Smooth muscle cell (in vitro differentiated cells): Measurements from ENCODE around the gene NEDD9. TPM values are rescaled to one million over a fixed set of nuclear protein-coding genes. Genes with fewer than 3 reads are reported as not detected.

Experiments used
- DNase-seq: peaks from one replicate; lab custom pipeline; 2025; ENCODE audit not compliant: unreplicated experiment; lab: John Stamatoyannopoulos, UW
- H2AFZ ChIP-seq: fragments of 200-600 bp; sonication (generic); 2 replicates; pipeline ENCODE4 v1.6.0; 2016; ENCODE audit warnings: antibody characterized with exemption, low read depth, mild to moderate bottlenecking
- H3F3A ChIP-seq: fragments of 200-600 bp; sonication (generic); 2 replicates; pipeline ENCODE4 v1.6.0; 2017; ENCODE audit warnings: antibody characterized with exemption, low read depth
- H3K27ac ChIP-seq: fragments of 200-600 bp; sonication (generic); 2 replicates; pipeline ENCODE4 v1.5.1; 2016; ENCODE audit warnings: low read depth, mild to moderate bottlenecking
- H3K27me3 ChIP-seq: fragments of 200-600 bp; sonication (generic); 2 replicates; pipeline ENCODE4 v1.6.1; 2016; ENCODE audit warnings: low read depth, mild to moderate bottlenecking
- H3K36me3 ChIP-seq: fragments of 200-600 bp; sonication (generic); 2 replicates; pipeline ENCODE4 v1.5.1; 2016; ENCODE audit warnings: low read depth
- H3K4me1 ChIP-seq: fragments of 200-600 bp; sonication (generic); 2 replicates; pipeline ENCODE4 v1.5.1; 2016; ENCODE audit warnings: low read depth
- H3K4me2 ChIP-seq: fragments of 200-600 bp; sonication (generic); 2 replicates; pipeline ENCODE4 v1.6.0; 2016; ENCODE audit warnings: mild to moderate bottlenecking
- H3K4me3 ChIP-seq: fragments of 200-600 bp; sonication (generic); 2 replicates; pipeline ENCODE4 v1.5.1; 2016; ENCODE audit warnings: mild to moderate bottlenecking
- H3K79me2 ChIP-seq: fragments of 200-600 bp; sonication (generic); 2 replicates; pipeline ENCODE4 v1.6.0; 2016; ENCODE audit warnings: low read depth, mild to moderate bottlenecking
- H3K9ac ChIP-seq: fragments of 200-600 bp; sonication (generic); 2 replicates; pipeline ENCODE4 v1.6.0; 2016; ENCODE audit warnings: low read depth
- H3K9me3 ChIP-seq: fragments of 200-600 bp; sonication (generic); replicated peaks from 2 replicates; pipeline ENCODE4 v1.5.1; 2016; ENCODE audit warnings: low read depth
- H4K20me1 ChIP-seq: fragments of 200-600 bp; sonication (generic); 2 replicates; pipeline ENCODE4 v1.6.0; 2016; ENCODE audit warnings: low read depth
- CTCF ChIP-seq: fragments of 200-600 bp; sonication (generic); IDR thresholded peaks from 2 replicates; pipeline ENCODE4 v1.5.1; 2017; ENCODE audit warnings: borderline replicate concordance, mild to moderate bottlenecking, antibody characterized with exemption; ENCODE audit not compliant: insufficient read depth, poor library complexity, severe bottlenecking
- WGBS: methylation state at CpG from one replicate; pipeline ENCODE4 v1.1.7; 2016; ENCODE audit warnings: low lambda C conversion rate; 5-methylcytosine and 5-hydroxymethylcytosine counted together
- polyA plus RNA-seq: library from polyadenylated mRNA; unstranded; fragments of >200 nt; fragmentation: Nextera tagmentation; extraction: Ambion mirVana; gene quantifications from 2 replicates; pipeline ENCODE4 v1.2.1, GENCODE V29; 2016
- total RNA-seq: library from RNA; depleted of rRNA; stranded (reverse); fragments of >200 nt; gene quantifications from 2 replicates; pipeline ENCODE4 v1.2.3, GENCODE V29; 2014

Gene NEDD9
- total and polyA plus RNA-seq, 2 experiments from 2014 or later = 85.6 to 127 TPM

- no peaks in the 10 kb centered on the region for H3F3A ChIP-seq
- H3K4me2 ChIP-seq = peak overlapping the region; percentile 56
- WGBS = 13% methylated on average over 5 of the region's 5 CpGs
- TF ChIP-seq CTCF = no peak
- no peaks in the 10 kb centered on the region for H3K27me3 ChIP-seq
- no peaks in the 10 kb centered on the region for H4K20me1 ChIP-seq
- no peak overlapping the region for H3K9ac ChIP-seq
- no peak for DNase-seq
- H3K79me2 ChIP-seq = no peaks in the 10 kb centered on the region
- no peaks in the 10 kb centered on the region for H3K9me3 ChIP-seq
- H3K4me1 ChIP-seq = no peaks in the 10 kb centered on the region
- H3K4me3 ChIP-seq = no peak overlapping the region
- H3K36me3 ChIP-seq = no peaks in the 10 kb centered on the region
- H2AFZ ChIP-seq = peak overlapping the region; percentile 56
- H3K27ac ChIP-seq = peak overlapping the region; percentile 68
These were observed 30.9 kb upstream of the NEDD9 start for GRCh38 chr6:11263291-11263775.

- 81% methylated on average over 4 of the region's 4 CpGs for WGBS
These were observed 29.8 kb upstream of the NEDD9 start for GRCh38 chr6:11262242-11262641.

GRCh38 chr6:11260249-11261038 lies 28.0 kb upstream of the NEDD9 start:
- no peaks in the 10 kb centered on the region for H3F3A ChIP-seq
- H3K4me3 ChIP-seq = no peak overlapping the region
- H3K9me3 ChIP-seq = no peaks in the 10 kb centered on the region
- H3K27me3 ChIP-seq = no peaks in the 10 kb centered on the region
- no peaks in the 10 kb centered on the region for H3K4me1 ChIP-seq
- no peak overlapping the region for H3K4me2 ChIP-seq
- TF ChIP-seq CTCF = no peak
- H3K9ac ChIP-seq = no peak overlapping the region
- H3K36me3 ChIP-seq = no peaks in the 10 kb centered on the region
- no peak overlapping the region for H2AFZ ChIP-seq
- 98% methylated on average over 4 of the region's 4 CpGs for WGBS
- no peak overlapping the region for H3K27ac ChIP-seq
- H4K20me1 ChIP-seq = no peaks in the 10 kb centered on the region
- no peaks in the 10 kb centered on the region for H3K79me2 ChIP-seq
- no peak for DNase-seq

More at GRCh38 chr6:11262242-11262641, 29.8 kb upstream of the NEDD9 start:
- H3K36me3 ChIP-seq = no peaks in the 10 kb centered on the region
- no peak overlapping the region for H3K9ac ChIP-seq
- no peak for TF ChIP-seq CTCF
- no peaks in the 10 kb centered on the region for H4K20me1 ChIP-seq
- H3F3A ChIP-seq = no peaks in the 10 kb centered on the region
- H2AFZ ChIP-seq = peak overlapping the region; percentile 6
- H3K4me1 ChIP-seq = no peaks in the 10 kb centered on the region
- DNase-seq = no peak
- H3K4me2 ChIP-seq = no peak overlapping the region
- H3K4me3 ChIP-seq = no peak overlapping the region
- no peaks in the 10 kb centered on the region for H3K9me3 ChIP-seq
- no peak overlapping the region for H3K27ac ChIP-seq
- no peaks in the 10 kb centered on the region for H3K79me2 ChIP-seq
- H3K27me3 ChIP-seq = no peaks in the 10 kb centered on the region
